Liver (tissue), 9 donors: ENCODE data around the gene GAS6. TPM values are rescaled to one million over a fixed set of nuclear protein-coding genes. Genes with fewer than 3 reads are reported as not detected.

Source experiments
- DNase-seq: peaks from one replicate; pipeline ENCODE4 v3.0.0-alpha.2; 2017; ENCODE audit warnings: low spot score
- H3K27ac ChIP-seq, 2 donors: one replicate each; pipeline ENCODE4 v1.7.0; 2013; ENCODE audit warnings: inconsistent platforms in 2 of 2, low read length in 2 of 2, control low read depth in 1 of 2, low read depth in 1 of 2, mild to moderate bottlenecking in 1 of 2
- H3K27me3 ChIP-seq, 4 donors: one replicate each; pipeline versions ENCODE4 v1.6.1 to v1.7.0; 2013; ENCODE audit warnings: low read length in 3 of 4, inconsistent platforms in 1 of 4, mild to moderate bottlenecking in 1 of 4, moderate library complexity in 1 of 4; ENCODE audit not compliant: control insufficient read depth in 4 of 4, insufficient read depth in 4 of 4
- H3K36me3 ChIP-seq, 4 donors: one replicate each; pipeline versions ENCODE4 v1.6.1 to v1.7.0; 2013; ENCODE audit warnings: low read length in 3 of 4, mild to moderate bottlenecking in 3 of 4, low read depth in 1 of 4, moderate library complexity in 1 of 4; ENCODE audit not compliant: control insufficient read depth in 4 of 4, insufficient read depth in 3 of 4
- H3K4me1 ChIP-seq, 4 donors: one replicate each; pipeline versions ENCODE4 v1.6.1 to v1.7.0; 2013; ENCODE audit warnings: low read length in 3 of 4, mild to moderate bottlenecking in 3 of 4, moderate library complexity in 1 of 4; ENCODE audit not compliant: control insufficient read depth in 4 of 4, insufficient read depth in 4 of 4
- H3K4me3 ChIP-seq, 3 donors: one replicate each; pipeline versions ENCODE4 v1.6.1 to v1.7.0; 2013; ENCODE audit warnings: low read length in 3 of 3, control low read depth in 1 of 3, low read depth in 1 of 3, mild to moderate bottlenecking in 1 of 3
- H3K9ac ChIP-seq, 2 donors: one replicate each; pipeline ENCODE4 v1.7.0; 2013; ENCODE audit warnings: low read length in 2 of 2, mild to moderate bottlenecking in 2 of 2, moderate library complexity in 2 of 2, control low read depth in 1 of 2, low read depth in 1 of 2
- H3K9me3 ChIP-seq, 4 donors: one replicate each; pipeline versions ENCODE4 v1.6.1 to v1.7.0; 2013; ENCODE audit warnings: low read length in 3 of 4; ENCODE audit not compliant: control insufficient read depth in 4 of 4
- ATF3 ChIP-seq: IDR thresholded peaks from 2 replicates; pipeline ENCODE4 v1.6.1; 2016; ENCODE audit warnings: antibody characterized with exemption
- CTCF ChIP-seq: fragments of 150-350 bp; IDR thresholded peaks from 2 replicates; pipeline ENCODE4 v1.5.1; 2017; ENCODE audit warnings: improper control_type of control experiment, low read depth, low read length; ENCODE audit not compliant: missing input control
- EGR1 ChIP-seq, 2 donors: IDR thresholded peaks; 2 replicates each; pipeline ENCODE4 v1.6.1; 2016 to 2018; ENCODE audit warnings: antibody characterized with exemption in 2 of 2, low read depth in 2 of 2
- HNF4A ChIP-seq, 2 donors: conservative IDR thresholded peaks; 2 replicates each; pipeline ENCODE4 v1.6.1; 2016; ENCODE audit warnings: antibody characterized with exemption in 2 of 2, mild to moderate bottlenecking in 2 of 2
- MAX ChIP-seq: IDR thresholded peaks from 2 replicates; pipeline ENCODE4 v1.6.1; 2016; ENCODE audit warnings: antibody characterized with exemption
- NR2F2 ChIP-seq: IDR thresholded peaks from 2 replicates; pipeline ENCODE4 v1.6.1; 2016; ENCODE audit warnings: antibody characterized with exemption
- RAD21 ChIP-seq, 2 donors: IDR thresholded peaks; 2 replicates each; pipeline ENCODE4 v1.6.1; 2016; ENCODE audit warnings: antibody characterized with exemption in 2 of 2, mild to moderate bottlenecking in 2 of 2
- RXRA ChIP-seq, 2 donors: IDR thresholded peaks; 2 replicates each; pipeline ENCODE4 v1.6.1; 2017 to 2018; ENCODE audit warnings: antibody characterized with exemption in 2 of 2, mild to moderate bottlenecking in 1 of 2
- SP1 ChIP-seq: IDR thresholded peaks from 2 replicates; pipeline ENCODE4 v1.6.1; 2018; ENCODE audit warnings: antibody characterized with exemption, mild to moderate bottlenecking
- WGBS: extraction: QIAGEN DNeasy Blood & Tissue Kit; methylation state at CpG from one replicate; pipeline ENCODE4 v1.1.7; 2013; 5-methylcytosine and 5-hydroxymethylcytosine counted together
- polyA plus RNA-seq, 2 donors: library from polyadenylated mRNA; stranded (reverse) in 1 of 2; unstranded in 1 of 2; fragments of 200-250 nt in 1 of 2; fragments of >200 nt in 1 of 2; fragmentation: Nextera tagmentation in 1 of 2; extraction: Ambion mirVana in 1 of 2; gene quantifications; one replicate each; pipeline versions ENCODE4 v1.2.1 to v1.2.3, GENCODE V29; 2013 to 2015
- total RNA-seq, 2 donors: library from RNA; depleted of rRNA; stranded (reverse); fragments of >200 nt; gene quantifications; one replicate each; pipeline ENCODE4 v1.2.3, GENCODE V29; 2014
- donor health status: healthy.
- donor health status: healthy.
- donor health status: healthy.
- donor health status: healthy.
- donor health status: healthy.

Gene GAS6
- total and polyA plus RNA-seq, 4 donors = 2.5 to 30.2 (median 9.1) TPM

GRCh38 chr13:113816946-113817859 lies 46.7 kb downstream of the GAS6 start:
- Histone ChIP-seq H3K27ac (no peak overlapping the region), H3K4me1 (peaks cover 0 to 4% (median 2%) of the 10 kb centered on the region in 4 donors)
- TF ChIP-seq RAD21 (IDR thresholded peaks at IDR 0.05) = peak; percentile 82 to 88
- TF ChIP-seq RXRA (IDR thresholded peaks at IDR 0.05) = peak in 1 of 2 donors; percentile 58
- TF ChIP-seq MAX = no peak
- no peak for TF ChIP-seq EGR1 (IDR thresholded peaks at IDR 0.05; ENCODE audit: low read depth in 2 of 2)
- TF ChIP-seq HNF4A (conservative IDR thresholded peaks at IDR 0.05) = peak in 1 of 2 donors; percentile 47
- TF ChIP-seq SP1 = peak; percentile 11
- no peak for TF ChIP-seq ATF3
- TF ChIP-seq CTCF = peak; percentile 90
- peak; percentile 39 for TF ChIP-seq NR2F2

GRCh38 chr13:113816254-113816929 lies 47.5 kb downstream of the GAS6 start:
- Histone ChIP-seq H3K4me1 (peaks cover 0 to 4% (median 2%) of the 10 kb centered on the region in 4 donors), H3K27me3 (no peaks in the 10 kb centered on the region), H3K27ac (no peak overlapping the region), H3K9ac (no peak overlapping the region), H3K36me3 (peaks cover 0 to 2% (median 0%) of the 10 kb centered on the region in 4 donors), H3K4me3 (no peak overlapping the region), H3K9me3 (no peaks in the 10 kb centered on the region)
- WGBS = 66% methylated on average over 25 of the region's 25 CpGs
- TF ChIP-seq CTCF (no peak), RXRA (IDR thresholded peaks at IDR 0.05) (no peak)
- no peak for DNase-seq

More at GRCh38 chr13:113816946-113817859, 46.7 kb downstream of the GAS6 start:
- Histone ChIP-seq H3K27me3 (no peaks in the 10 kb centered on the region), H3K36me3 (peaks cover 0 to 2% (median 0%) of the 10 kb centered on the region in 4 donors), H3K9ac (no peak overlapping the region), H3K4me3 (no peak overlapping the region), H3K9me3 (no peaks in the 10 kb centered on the region)
- DNase-seq = peak; percentile 80
- 22% methylated on average over 24 of the region's 24 CpGs for WGBS
